Stimulated activated CD4-positive, alpha-beta T cell treated with anti-CD3 and anti-CD28 coated beads, Interleukin-15, amount 100 ng/mL, for 48 hours (primary cell): ENCODE measurements around the gene CR2.
"Not testable (repeated sequence)": the region's sequence is repeated elsewhere in the genome, so short reads cannot be mapped to it uniquely, and the experiment has no call there.

Experiments used
- DNase-seq, 2 donors: peaks; one replicate each; pipeline ENCODE4 v3.0.0-alpha.2; 2020; ENCODE audit warnings: low read depth in 2 of 2

Gene CR2

DNA sequence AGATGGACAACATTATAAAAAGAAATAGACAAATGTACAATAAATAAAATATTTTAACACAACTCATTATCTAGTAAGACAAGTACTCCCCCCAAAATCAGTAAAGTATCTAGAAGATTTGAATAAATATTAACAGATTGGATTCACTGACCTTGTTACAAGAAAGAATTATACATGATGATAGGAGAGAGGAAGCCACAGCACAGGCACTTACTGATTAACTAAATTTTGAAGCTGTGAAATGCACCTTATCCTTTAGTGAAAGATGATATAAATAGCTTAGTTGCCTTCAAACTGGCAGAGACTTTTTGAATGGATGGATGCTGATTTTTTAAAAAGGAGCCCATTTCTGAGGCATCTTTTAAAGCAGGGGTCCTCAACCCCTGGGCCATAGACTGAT lies 50.3 kb downstream of the CR2 start:
- DNase-seq: no peak

DNA sequence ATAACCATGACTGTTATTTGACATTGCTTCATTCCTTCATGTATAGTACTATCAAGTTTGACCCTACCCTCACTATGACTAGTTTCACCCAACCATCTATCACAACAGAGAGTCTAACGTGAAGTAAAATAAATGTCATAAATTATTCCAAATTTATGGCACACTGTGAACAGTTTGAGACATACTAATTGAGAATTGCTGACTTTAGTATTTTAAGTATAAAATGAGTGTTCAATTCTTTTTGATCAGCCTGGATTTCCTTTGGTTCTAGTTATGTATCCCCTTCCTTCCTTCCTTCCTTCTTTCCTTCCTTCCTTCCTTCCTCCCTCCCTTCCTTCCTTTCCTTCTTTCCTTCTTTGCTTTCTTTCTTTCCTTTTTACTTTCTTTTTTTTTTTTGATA lies 56.3 kb downstream of the CR2 start:
- no peak for DNase-seq

DNA sequence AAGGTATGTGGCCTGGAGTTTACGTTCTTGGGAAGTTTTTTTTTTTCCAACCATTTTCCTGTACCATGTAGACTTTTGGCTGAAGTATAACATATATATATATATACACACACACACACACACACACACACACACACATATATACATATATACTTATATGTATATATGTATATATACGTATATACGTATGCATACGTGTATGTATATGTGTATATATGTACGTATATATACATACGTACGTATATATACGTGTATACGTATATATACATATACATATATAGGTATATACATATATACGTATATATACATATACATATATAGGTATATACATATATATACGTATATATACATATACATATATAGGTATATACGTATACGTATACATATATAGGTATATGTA lies 60.8 kb downstream of the CR2 start:
- no peak for DNase-seq

DNA sequence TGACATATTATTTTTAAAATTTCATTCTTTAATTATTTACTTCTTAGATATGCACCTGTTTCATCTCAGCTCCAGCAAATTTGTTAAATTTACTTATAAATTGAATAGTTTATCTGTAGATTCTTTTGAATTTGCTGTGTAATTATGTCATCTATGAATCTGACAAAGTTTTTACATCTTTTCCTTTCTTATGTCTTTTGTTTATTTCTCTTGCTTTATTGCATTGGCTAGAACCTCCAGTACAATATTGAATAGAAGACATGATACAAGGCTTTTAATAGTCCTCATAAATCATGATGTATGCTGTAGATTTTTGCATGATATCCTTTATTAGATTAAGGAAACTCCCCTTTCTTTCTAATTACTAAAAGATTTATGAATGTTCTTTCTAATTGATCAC lies 62.6 kb downstream of the CR2 start:
- DNase-seq: no peak

DNA sequence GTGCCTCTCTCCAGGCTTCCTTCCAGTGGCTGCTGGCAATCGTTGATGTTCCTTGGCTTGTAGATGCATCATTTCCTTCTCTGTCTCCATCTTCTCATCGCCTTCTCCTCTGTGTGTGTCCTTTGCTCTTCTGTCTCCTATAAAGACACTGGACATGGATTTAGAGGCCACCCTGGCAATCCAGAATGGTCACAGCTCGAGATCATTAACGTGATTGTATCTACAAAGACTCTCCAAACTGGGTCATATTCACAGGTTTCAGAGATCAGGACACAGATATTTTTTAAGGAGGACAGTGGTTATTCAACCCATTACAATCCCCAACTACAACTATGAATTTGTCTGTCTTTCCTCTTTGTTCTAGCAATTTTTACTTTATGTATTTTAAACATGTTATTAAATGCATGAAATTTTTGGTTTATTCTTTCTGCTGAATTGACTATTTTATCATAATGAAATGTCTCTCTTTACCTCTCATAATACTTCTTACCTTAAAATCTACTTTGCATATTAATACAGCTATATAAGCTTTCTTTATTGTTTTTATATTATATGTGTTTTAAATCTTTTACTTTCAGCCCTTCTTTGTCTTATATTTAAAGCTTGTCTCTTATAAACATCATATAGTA lies 64.6 kb downstream of the CR2 start:
- DNase-seq: no peak

DNA sequence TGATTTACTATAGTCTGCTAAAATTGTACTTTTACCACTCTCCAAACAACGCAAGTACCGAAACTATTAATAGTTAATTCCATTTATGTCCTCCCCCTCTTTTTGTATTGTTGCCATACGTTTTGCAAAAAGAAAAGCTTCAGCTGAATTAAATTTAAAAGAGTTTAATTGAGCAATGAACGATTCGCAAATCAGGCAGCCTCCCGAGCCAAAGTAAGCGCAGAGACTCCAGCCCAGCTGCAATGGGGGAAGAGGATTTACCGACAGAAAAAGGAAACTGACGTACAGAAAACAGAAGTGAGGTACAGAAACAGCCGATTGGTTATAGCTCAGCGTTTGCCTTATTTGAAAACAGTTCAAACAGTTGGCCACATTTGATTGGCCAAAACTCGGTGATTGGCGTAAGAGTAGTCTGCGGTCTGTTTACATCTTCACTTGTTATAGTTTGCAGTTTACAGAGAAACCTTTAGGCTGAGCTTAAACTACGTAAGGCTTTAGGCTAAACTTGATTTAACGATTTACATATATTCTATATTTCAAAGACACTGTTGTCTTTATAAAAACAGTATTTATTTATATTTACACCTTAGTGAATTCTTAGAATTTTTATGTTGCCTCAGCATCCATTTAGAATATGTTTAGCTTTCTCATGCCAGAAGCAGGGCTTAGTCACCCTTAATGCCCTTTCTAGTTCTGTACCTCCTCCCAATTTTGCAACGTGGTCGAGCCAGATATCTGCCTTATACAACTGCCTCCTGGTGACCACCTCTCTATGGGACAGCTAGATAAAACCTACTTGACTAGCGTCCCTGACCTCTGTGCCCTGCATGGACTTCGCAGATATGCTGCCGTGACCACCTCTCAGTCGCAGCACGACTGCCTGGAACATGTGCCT lies 65.6 kb downstream of the CR2 start:
- no peak for DNase-seq

DNA sequence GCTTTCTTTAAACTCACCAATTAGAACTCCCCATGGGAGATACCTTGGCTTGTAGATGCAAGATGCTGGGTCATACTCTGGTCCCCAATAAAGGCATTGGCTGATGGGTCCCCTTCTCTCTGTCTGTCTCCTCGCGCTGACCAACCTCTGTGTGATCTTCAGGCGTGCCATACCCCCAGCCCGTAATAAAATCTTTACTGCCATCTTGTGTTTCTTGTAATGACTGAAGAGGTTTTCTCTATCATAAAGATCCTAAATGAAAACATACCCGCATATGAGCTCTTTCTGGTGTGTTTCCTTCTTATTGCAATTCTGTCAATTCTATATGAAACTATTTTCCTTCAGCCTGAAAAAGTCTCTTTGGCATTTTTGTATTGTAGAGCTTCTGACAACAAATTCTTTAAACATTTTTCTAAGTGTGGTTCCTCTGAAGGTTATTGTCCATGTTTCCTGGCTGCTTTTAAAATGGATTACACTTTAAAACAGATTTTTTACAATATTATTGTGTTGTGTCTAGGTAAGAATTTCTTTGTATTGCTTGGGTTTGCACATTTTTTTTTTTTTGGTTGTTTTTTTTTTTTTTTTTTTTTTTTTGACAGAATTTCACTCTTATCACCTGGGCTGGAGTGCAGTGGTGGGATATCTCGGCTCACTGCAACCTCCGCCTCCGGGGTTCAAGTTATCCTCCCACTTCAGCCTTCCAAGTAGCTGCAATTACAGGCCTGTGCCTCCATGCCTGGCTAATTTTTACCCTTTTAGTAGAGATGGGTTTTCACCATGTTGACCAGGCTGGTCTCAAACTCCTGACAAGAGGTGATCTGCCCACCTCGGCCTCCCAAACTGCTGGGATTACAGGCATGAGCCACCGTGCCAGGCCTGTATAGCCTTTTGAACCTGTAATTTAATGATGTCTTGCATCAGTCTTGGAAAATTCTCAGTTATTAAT lies 66.5 kb downstream of the CR2 start:
- DNase-seq: not testable (repeated sequence)

DNA sequence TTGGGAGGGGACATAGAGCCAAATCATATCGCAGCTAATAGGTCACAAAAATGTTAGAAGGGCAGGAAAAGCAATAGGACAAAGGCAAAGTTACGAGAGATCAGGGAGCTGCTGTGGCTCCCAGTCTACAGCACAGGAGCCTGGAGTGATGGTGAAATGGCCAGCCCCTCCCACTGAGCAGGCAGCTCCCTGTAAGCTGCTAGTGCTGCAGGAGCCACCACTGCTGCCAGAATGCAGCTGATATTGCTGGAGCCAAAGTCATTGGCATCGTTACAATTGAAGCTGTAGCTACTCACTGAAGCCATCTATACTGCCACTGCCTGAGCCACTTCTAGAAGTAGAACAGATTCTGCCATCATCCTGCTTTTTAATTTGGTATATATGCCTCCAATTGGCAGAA lies 71.1 kb downstream of the CR2 start:
- not testable (repeated sequence) for DNase-seq

DNA sequence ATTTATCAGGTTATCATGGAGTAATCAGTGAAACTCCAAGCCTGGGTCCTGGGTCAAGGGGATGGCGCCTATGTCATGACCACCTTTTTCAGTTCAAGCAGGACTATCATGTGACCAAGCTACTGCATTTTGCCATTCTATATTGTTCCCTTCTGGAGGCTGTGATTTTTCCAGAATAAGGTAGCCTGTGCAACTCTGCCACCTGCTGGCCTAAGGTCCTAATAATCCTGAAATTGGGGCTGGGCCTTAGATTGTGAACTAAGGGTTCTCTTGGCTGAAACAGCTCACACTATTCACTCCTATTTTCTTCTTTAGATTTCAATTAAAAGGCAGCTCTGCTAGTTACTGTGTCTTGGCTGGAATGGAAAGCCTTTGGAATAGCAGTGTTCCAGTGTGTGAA lies 74.3 kb downstream of the CR2 start:
- not testable (repeated sequence) for DNase-seq

DNA sequence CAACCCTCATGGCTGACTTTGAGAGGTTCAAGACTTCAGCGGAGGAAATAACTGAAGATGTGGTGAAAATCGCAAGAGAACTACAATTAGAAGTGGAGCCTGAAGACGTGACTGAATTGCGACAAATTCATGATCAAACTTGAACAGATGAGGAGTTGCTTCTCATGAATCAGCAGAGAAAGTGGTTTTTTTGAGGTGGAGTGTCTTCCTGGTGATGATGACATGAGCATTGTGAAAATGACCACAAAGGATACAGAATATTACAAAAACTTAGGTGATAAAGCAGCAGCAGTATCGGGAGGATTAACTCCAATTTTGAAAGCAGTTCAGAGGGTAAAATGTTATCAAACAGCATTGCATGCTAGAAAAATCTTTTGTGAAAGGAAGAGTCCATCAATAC lies 82.1 kb downstream of the CR2 start:
- DNase-seq: not testable (repeated sequence)
